ENCODE data around the gene GRIA4. TPM values are rescaled to one million over a fixed set of nuclear protein-coding genes. Genes with fewer than 3 reads are reported as not detected.

GRIA4 gene
- total RNA-seq, 1 donor from 2014 or later, result 0.49 TPM

GRCh38 chr11:105639527-105639926 lies 29.7 kb downstream of the GRIA4 start:
- no peak for DNase-seq (ENCODE audit: low spot score)

DNA sequence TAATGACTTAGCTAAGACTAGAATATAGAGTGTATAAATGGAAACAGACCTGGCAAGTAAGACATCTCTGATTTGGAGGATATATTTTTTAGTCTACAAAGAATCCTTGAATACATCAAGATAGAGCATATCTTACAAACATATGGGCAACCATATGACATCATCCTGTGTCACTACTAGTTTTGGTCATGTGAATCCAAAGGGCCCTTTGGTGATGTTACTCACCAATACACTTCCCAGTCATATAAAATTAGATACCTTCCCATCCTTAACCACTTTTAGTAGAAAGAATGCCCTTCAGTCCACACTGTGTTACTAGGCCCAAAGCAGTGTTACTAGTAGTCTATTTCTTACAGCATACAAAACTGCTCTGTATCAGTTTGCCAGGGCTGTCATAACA lies 31.6 kb downstream of the GRIA4 start:
- DNase-seq (ENCODE audit: low spot score), result no peak

GRCh38 chr11:105642870-105643269 lies 33.0 kb downstream of the GRIA4 start:
- DNase-seq (ENCODE audit: low spot score), result no peak

DNA sequence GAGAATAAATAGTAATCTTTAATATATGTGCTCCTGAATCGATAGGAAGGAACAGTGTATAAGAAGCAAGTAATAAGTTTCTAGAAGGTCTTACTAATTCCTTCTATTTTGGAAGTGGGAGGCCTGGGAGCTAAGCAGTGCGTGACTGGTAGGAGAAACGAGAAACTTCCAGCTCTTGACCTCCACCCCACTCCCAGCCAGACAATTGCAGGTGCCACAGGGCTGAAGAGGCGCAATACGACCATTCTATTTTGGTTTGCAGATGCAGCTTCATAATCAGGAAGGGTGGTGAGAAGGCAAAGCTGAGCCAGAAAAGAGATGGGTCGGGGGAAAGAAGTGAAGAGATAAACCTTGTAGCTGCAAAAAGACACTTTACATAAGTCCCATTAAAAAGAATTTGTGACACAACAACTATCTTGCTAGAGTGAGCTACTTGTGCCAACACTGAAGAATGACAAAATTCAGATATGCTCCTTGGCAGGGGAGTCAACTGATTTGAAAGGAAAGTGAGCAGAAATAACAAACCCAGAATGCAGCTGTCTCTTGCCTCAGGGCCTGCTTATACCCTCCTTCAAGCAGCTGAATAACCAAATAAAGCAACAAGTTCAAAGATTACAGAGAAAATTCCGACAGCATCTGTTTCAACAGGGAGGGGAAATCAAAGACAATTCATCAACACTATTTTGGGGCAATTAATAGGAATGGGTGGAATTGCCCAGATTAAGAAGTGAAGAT lies 35.1 kb downstream of the GRIA4 start:
- no peak for DNase-seq (ENCODE audit: low spot score)

DNA sequence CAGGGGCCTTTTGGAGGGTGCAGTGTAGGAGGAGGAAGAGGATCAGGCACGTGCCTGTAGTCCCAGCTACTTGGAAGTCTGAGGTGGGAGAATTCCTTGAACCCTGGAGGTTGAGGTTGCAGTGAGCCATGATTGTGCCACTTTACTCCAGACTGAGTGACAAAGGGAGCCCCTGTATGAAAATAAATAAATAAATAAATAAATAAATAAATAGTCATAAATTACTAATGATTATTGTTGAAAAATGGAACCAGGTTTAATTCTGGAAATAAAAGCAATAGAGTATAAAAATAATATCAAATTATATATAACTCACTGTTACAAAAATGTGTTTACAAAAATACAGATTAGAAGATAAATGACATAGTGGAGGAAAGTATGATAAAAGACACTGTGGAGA lies 37.9 kb downstream of the GRIA4 start:
- no peak for DNase-seq (ENCODE audit: low spot score)

DNA sequence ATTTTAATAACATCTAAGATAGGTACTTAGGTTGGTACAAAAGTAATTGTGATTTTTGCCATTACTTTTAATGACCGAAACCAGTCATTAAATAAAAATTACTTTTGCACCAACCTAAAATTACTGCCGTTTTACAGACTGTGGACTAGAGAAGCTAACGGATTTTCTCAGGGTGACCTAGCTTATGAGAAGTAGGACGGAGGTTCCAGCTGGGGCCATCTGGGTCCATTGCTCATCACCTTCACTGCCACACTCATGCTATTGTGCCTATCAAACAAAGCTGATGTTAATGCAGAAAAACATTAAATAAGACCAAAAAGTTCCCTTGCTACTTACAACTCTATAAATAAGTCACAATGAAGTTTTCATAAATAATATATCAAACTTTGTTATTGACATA lies 38.9 kb downstream of the GRIA4 start:
- DNase-seq (ENCODE audit: low spot score), result no peak

DNA sequence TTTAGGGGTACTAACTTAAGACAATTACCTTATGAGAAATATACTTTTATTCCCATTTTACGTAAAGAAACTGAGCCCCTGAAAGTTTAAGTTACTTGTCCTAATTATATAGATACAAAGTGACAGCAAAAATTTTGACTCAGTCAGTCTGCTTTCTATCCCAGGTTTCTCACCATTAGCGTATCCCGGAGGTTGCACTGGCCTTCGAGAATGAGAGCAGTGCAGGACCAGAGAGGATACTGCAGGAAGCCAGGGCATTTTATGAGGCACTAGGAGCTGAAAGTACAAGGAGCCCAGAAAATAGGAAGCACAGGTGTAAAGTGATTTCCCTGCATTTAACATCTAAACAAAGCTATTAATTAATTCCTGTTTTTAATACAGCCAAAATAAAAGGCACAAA lies 55.4 kb downstream of the GRIA4 start:
- DNase-seq (ENCODE audit: low spot score), result no peak

- no peak for DNase-seq (ENCODE audit: low spot score)
Observed at GRCh38 chr11:105667441-105667840, 57.6 kb downstream of the GRIA4 start.

- no peak for DNase-seq (ENCODE audit: low spot score)
Observed at GRCh38 chr11:105670811-105671210, 60.9 kb downstream of the GRIA4 start.

DNA sequence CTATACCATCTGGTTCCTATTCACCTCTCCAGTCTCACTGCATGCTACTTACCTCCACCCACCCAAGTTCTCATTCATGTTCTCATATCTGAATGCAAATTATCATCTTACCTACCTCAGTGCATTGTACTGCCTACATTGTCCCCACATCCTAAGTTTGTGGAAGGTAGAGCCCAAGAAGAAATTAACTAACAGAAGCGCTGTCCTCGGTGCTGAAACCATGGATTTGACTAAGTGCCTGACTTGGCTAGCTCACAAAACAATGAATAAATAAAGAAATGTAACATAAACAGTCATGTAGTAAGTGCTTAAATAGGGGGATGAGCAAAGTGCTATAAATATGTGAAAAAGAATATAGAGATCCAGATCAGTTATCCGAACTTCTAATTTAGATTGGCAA lies 63.2 kb downstream of the GRIA4 start:
- DNase-seq (ENCODE audit: low spot score), result peak; percentile 38

- DNase-seq (ENCODE audit: low spot score), result no peak
Observed at GRCh38 chr11:105689631-105690030, 79.8 kb downstream of the GRIA4 start.

DNA sequence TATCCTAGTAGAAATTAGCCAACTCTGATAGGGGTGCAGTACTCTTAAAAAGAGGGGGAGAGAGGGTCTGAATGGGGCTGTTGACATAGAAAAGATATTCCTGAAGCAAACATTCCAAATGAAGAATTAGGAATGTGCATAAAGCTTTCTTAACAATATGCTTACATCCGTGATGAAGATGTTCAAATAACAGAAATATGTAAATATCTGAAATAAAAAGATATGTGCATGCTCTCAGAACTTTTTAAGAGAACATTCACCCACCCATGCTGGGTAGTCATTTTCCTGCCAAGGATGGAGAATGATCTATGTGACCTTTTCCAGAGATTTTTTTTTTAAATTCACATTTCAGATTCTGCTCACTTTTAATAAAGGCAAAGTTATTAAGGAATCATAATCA lies 80.6 kb downstream of the GRIA4 start:
- DNase-seq (ENCODE audit: low spot score), result no peak

DNA sequence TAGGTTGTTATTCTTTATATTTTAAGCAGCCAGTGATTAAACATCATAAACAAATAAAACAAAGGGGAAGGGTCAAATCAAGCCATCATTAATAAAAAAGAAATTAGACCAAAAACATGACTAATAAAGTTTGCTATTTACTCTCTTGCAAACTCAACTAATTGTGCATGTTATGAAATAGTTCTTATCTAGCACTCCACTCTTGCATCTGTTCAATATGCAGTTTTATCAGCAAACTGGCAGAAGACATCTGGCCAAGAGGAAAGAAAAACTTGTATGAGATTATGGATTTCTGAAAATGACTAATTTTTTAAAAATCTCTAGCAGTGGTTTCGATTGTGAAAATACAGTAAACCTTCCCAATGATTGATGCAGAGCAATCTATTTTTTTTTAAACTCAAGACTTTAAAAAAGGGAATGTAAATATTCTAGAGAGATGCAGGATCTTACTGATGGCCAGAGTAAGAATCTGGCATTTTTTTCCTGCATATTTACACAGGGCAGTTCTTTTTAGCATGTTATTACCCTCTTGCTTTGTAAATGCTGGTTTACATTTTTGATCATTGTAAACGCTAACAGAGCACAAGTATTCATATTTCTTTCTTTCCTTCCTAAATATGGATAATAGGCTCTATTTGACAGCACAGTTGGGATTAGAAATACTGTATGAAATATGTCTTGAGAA lies 83.3 kb downstream of the GRIA4 start:
- DNase-seq (ENCODE audit: low spot score), result no peak

GRCh38 chr11:105696000-105696399 lies 86.1 kb downstream of the GRIA4 start:
- no peak for DNase-seq (ENCODE audit: low spot score)

GRCh38 chr11:105697291-105697690 lies 87.4 kb downstream of the GRIA4 start:
- DNase-seq (ENCODE audit: low spot score), result no peak

DNA sequence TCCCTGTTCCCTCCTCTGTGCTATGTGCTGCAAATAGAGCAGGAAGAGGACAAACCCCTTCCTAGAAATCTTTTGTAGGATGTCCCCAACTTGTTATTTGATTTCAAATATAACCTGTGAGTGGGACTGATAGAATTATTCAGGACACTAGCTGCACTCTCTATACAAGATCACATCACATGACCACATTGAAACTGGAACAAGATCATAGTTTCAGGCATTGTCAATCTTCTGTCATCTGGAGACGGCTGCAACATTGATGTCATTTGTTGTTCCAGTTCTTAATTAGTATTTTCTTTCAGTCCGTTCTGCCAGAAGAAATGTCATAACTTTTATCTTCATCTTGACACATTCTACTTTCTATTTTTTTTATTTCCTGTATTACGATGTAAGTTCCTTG lies 89.3 kb downstream of the GRIA4 start:
- no peak for DNase-seq (ENCODE audit: low spot score)

DNA sequence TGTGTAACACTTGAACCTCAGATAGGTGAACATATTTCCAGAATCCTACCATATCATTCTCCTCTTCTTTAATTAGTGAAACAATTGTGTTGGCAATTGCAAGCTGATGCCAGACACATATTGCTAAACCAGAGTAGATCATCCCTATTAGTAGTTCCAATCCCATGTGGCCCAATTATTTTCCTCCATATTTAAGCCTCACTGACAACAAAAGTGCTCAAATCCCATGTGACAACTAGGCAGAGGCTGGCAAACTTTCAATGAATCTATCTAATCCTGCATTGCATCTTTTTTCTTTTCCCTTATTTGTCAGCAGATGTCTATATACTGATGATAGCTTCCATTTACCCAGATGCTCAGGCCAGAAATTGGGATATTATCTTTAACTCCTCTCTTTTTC lies 90.4 kb downstream of the GRIA4 start:
- DNase-seq (ENCODE audit: low spot score), result no peak

DNA sequence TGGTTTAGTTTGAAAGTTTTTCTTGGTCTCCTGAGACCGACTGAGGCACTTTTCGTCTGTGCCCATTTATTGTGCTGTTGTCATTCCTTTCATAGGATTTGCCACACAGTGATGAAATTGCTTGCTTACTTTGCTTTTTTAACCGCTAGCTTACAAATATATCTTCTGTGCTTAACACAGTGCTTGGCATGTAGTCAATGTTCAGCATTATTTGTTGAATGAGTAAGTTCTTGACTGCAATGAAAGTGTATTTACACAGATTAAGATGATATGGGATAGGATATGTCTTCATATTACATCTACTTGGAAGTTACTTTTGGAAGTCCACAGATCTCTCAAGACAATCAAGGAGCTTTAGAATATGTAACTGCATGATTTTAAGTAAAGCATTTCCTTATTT lies 91.2 kb downstream of the GRIA4 start:
- DNase-seq (ENCODE audit: low spot score), result no peak

- no peak for DNase-seq (ENCODE audit: low spot score)
Observed at GRCh38 chr11:105705786-105706530, 96.1 kb downstream of the GRIA4 start.

DNA sequence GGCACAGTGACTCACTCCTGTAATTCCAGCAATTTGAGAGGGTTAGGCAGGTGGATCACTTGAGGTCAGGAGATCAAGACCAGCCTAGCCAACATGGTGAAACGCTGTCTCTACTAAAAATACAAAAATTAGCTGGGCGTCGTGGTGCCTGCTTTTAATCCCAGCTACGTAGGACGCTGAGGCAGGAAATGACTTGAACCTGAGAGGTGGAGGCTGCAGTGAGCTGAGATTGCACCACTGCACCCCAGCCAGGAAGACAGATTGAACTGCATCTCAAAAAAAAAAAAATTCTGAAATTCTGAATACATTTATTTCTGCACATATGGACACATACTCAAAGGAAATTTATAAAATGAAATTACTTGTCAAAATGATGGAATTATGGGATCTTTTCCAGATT lies 103.2 kb downstream of the GRIA4 start:
- no peak for DNase-seq (ENCODE audit: low spot score)

DNA sequence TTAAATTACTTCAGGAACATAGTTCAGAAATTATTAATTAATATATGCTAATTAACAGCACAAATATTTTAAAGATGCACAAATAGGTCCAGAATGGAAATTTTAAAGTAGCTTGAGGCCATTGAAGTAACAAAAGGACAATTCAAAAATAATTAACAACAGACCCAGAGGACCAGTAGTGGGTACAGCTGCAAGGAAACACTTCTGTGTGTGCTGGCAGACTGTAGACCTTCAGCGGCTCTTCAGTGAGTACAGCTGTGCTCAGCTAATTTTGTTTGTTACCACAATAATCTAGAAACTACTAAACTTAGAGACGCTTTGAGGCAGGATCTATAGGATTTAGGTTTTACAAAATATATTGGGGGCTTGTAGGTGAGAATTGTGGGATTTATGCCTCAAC lies 103.8 kb downstream of the GRIA4 start:
- no peak for DNase-seq (ENCODE audit: low spot score)

DNA sequence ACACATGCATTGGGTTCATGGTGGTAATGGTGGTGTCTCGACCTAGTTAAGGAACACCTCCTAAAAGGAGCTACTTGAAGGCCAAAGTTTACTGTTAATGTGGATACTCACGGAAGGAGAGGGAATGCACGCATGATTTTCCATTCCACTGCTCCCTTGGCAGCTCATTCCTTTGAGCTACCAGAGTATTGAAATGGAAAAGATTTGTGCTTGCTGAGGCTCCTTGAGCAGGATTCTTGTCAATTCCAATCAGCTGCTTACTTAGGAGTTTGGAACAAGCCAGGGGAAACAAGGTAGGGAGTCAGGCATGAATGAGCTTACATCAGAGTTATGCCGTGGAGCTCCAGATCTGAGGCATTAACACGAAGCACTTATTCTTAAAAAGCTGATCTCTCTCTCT lies 108.8 kb downstream of the GRIA4 start:
- DNase-seq (ENCODE audit: low spot score), result no peak
